Measurements from ENCODE around the gene CTNNA2. TPM values are rescaled to one million over a fixed set of nuclear protein-coding genes. Genes with fewer than 3 reads are reported as not detected.

The CTNNA2 gene
- total RNA-seq, 1 donor from 2014 or later: not detected

- no peak for ATAC-seq
- Histone ChIP-seq H3K4me1 (no peaks in the 10 kb centered on the region), H3K4me3 (no peak overlapping the region), H3K27me3 (no peaks in the 10 kb centered on the region), H3K9me3 (no peaks in the 10 kb centered on the region), H3K36me3 (no peaks in the 10 kb centered on the region), H3K27ac (no peak overlapping the region)
- no peak for DNase-seq
- intact Hi-C loops (cut with DNase I): no loop called here
- TF ChIP-seq CTCF (IDR thresholded peaks at IDR 0.05): no peak
Observed at GRCh38 chr2:80519121-80519643, 1006.3 kb downstream of the CTNNA2 start.

GRCh38 chr2:80519699-80520291 lies 1006.9 kb downstream of the CTNNA2 start:
- no peak for TF ChIP-seq CTCF (IDR thresholded peaks at IDR 0.05)

GRCh38 chr2:80525152-80525551 lies 1012.3 kb downstream of the CTNNA2 start:
- H3K27me3 ChIP-seq: no peaks in the 10 kb centered on the region
- H3K9me3 ChIP-seq: no peaks in the 10 kb centered on the region
- DNase-seq: no peak
- H3K36me3 ChIP-seq: no peaks in the 10 kb centered on the region
- no peak for ATAC-seq
- TF ChIP-seq CTCF (IDR thresholded peaks at IDR 0.05): no peak
- H3K27ac ChIP-seq: no peak overlapping the region
- H3K4me1 ChIP-seq: no peaks in the 10 kb centered on the region
- no peak overlapping the region for H3K4me3 ChIP-seq
- intact Hi-C loops (cut with DNase I): no loop called here

More at GRCh38 chr2:80519699-80520291, 1006.9 kb downstream of the CTNNA2 start:
- no peak overlapping the region for H3K27ac ChIP-seq
- H3K9me3 ChIP-seq: no peaks in the 10 kb centered on the region
- ATAC-seq: no peak
- intact Hi-C loops (cut with DNase I): no loop called here
- no peaks in the 10 kb centered on the region for H3K36me3 ChIP-seq
- no peak overlapping the region for H3K4me3 ChIP-seq
- DNase-seq: no peak
- no peaks in the 10 kb centered on the region for H3K4me1 ChIP-seq
- no peaks in the 10 kb centered on the region for H3K27me3 ChIP-seq

GRCh38 chr2:80527119-80527518 lies 1014.3 kb downstream of the CTNNA2 start:
- H3K27ac ChIP-seq: no peak overlapping the region
- ATAC-seq (no peak), DNase-seq (no peak)
- H3K4me3 ChIP-seq: no peak overlapping the region
- H3K4me1 ChIP-seq: no peaks in the 10 kb centered on the region
- no peaks in the 10 kb centered on the region for H3K36me3 ChIP-seq
- no peaks in the 10 kb centered on the region for H3K27me3 ChIP-seq
- TF ChIP-seq CTCF (IDR thresholded peaks at IDR 0.05): no peak
- H3K9me3 ChIP-seq: no peaks in the 10 kb centered on the region
- intact Hi-C loops (cut with DNase I): no loop called here

GRCh38 chr2:80529466-80530165 lies 1016.8 kb downstream of the CTNNA2 start:
- DNase-seq (no peak), ATAC-seq (no peak)
- no peaks in the 10 kb centered on the region for H3K27me3 ChIP-seq
- no peak for TF ChIP-seq CTCF (IDR thresholded peaks at IDR 0.05)
- H3K27ac ChIP-seq: no peak overlapping the region
- no peak overlapping the region for H3K4me3 ChIP-seq
- no peaks in the 10 kb centered on the region for H3K4me1 ChIP-seq
- intact Hi-C loops (cut with DNase I): no loop called here
- H3K36me3 ChIP-seq: no peaks in the 10 kb centered on the region
- no peaks in the 10 kb centered on the region for H3K9me3 ChIP-seq

All from upper lobe of right lung (tissue), 1 donor.